Liver (tissue), 9 donors: ENCODE measurements around the gene DUS1L. TPM values are rescaled to one million over a fixed set of nuclear protein-coding genes. Genes with fewer than 3 reads are reported as not detected.

Source experiments
- DNase-seq: peaks from one replicate; pipeline ENCODE4 v3.0.0-alpha.2; 2017; ENCODE audit warnings: low spot score
- H3K27ac ChIP-seq, 2 donors: one replicate each; pipeline ENCODE4 v1.7.0; 2013; ENCODE audit warnings: inconsistent platforms in 2 of 2, low read length in 2 of 2, control low read depth in 1 of 2, low read depth in 1 of 2, mild to moderate bottlenecking in 1 of 2
- H3K27me3 ChIP-seq, 4 donors: one replicate each; pipeline versions ENCODE4 v1.6.1 to v1.7.0; 2013; ENCODE audit warnings: low read length in 3 of 4, inconsistent platforms in 1 of 4, mild to moderate bottlenecking in 1 of 4, moderate library complexity in 1 of 4; ENCODE audit not compliant: control insufficient read depth in 4 of 4, insufficient read depth in 4 of 4
- H3K36me3 ChIP-seq, 4 donors: one replicate each; pipeline versions ENCODE4 v1.6.1 to v1.7.0; 2013; ENCODE audit warnings: low read length in 3 of 4, mild to moderate bottlenecking in 3 of 4, low read depth in 1 of 4, moderate library complexity in 1 of 4; ENCODE audit not compliant: control insufficient read depth in 4 of 4, insufficient read depth in 3 of 4
- H3K4me1 ChIP-seq, 4 donors: one replicate each; pipeline versions ENCODE4 v1.6.1 to v1.7.0; 2013; ENCODE audit warnings: low read length in 3 of 4, mild to moderate bottlenecking in 3 of 4, moderate library complexity in 1 of 4; ENCODE audit not compliant: control insufficient read depth in 4 of 4, insufficient read depth in 4 of 4
- H3K4me3 ChIP-seq, 3 donors: one replicate each; pipeline versions ENCODE4 v1.6.1 to v1.7.0; 2013; ENCODE audit warnings: low read length in 3 of 3, control low read depth in 1 of 3, low read depth in 1 of 3, mild to moderate bottlenecking in 1 of 3
- H3K9ac ChIP-seq, 2 donors: one replicate each; pipeline ENCODE4 v1.7.0; 2013; ENCODE audit warnings: low read length in 2 of 2, mild to moderate bottlenecking in 2 of 2, moderate library complexity in 2 of 2, control low read depth in 1 of 2, low read depth in 1 of 2
- H3K9me3 ChIP-seq, 4 donors: one replicate each; pipeline versions ENCODE4 v1.6.1 to v1.7.0; 2013; ENCODE audit warnings: low read length in 3 of 4; ENCODE audit not compliant: control insufficient read depth in 4 of 4
- EGR1 ChIP-seq, 2 donors: IDR thresholded peaks; 2 replicates each; pipeline ENCODE4 v1.6.1; 2016 to 2018; ENCODE audit warnings: antibody characterized with exemption in 2 of 2, low read depth in 2 of 2
- FOXA1 ChIP-seq: IDR thresholded peaks from 2 replicates; pipeline ENCODE4 v1.6.1; 2016; ENCODE audit warnings: antibody characterized with exemption
- FOXA2 ChIP-seq: IDR thresholded peaks from 2 replicates; pipeline ENCODE4 v1.6.1; 2016; ENCODE audit warnings: antibody characterized with exemption
- GABPA ChIP-seq, 2 donors: IDR thresholded peaks in 1 of 2; conservative IDR thresholded peaks in 1 of 2; 2 replicates each; pipeline ENCODE4 v1.6.1; 2016; ENCODE audit warnings: antibody characterized with exemption in 2 of 2, mild to moderate bottlenecking in 1 of 2, moderate library complexity in 1 of 2
- HNF4A ChIP-seq, 2 donors: conservative IDR thresholded peaks; 2 replicates each; pipeline ENCODE4 v1.6.1; 2016; ENCODE audit warnings: antibody characterized with exemption in 2 of 2, mild to moderate bottlenecking in 2 of 2
- HNF4G ChIP-seq: IDR thresholded peaks from 2 replicates; pipeline ENCODE4 v1.6.1; 2016; ENCODE audit warnings: antibody characterized with exemption
- JUND ChIP-seq, 2 donors: IDR thresholded peaks; 2 replicates each; pipeline ENCODE4 v1.6.1; 2016; ENCODE audit warnings: antibody characterized with exemption in 2 of 2
- NR2F2 ChIP-seq: IDR thresholded peaks from 2 replicates; pipeline ENCODE4 v1.6.1; 2016; ENCODE audit warnings: antibody characterized with exemption
- RAD21 ChIP-seq, 2 donors: IDR thresholded peaks; 2 replicates each; pipeline ENCODE4 v1.6.1; 2016; ENCODE audit warnings: antibody characterized with exemption in 2 of 2, mild to moderate bottlenecking in 2 of 2
- RXRA ChIP-seq, 2 donors: IDR thresholded peaks; 2 replicates each; pipeline ENCODE4 v1.6.1; 2017 to 2018; ENCODE audit warnings: antibody characterized with exemption in 2 of 2, mild to moderate bottlenecking in 1 of 2
- SP1 ChIP-seq: IDR thresholded peaks from 2 replicates; pipeline ENCODE4 v1.6.1; 2018; ENCODE audit warnings: antibody characterized with exemption, mild to moderate bottlenecking
- TAF1 ChIP-seq: conservative IDR thresholded peaks from 2 replicates; pipeline ENCODE4 v1.6.1; 2016; ENCODE audit warnings: antibody characterized with exemption, mild to moderate bottlenecking
- YY1 ChIP-seq: IDR thresholded peaks from 2 replicates; pipeline ENCODE4 v1.6.1; 2016; ENCODE audit warnings: antibody characterized with exemption, mild to moderate bottlenecking
- WGBS: extraction: QIAGEN DNeasy Blood & Tissue Kit; methylation state at CpG from one replicate; pipeline ENCODE4 v1.1.7; 2013; 5-methylcytosine and 5-hydroxymethylcytosine counted together
- polyA plus RNA-seq, 2 donors: library from polyadenylated mRNA; stranded (reverse) in 1 of 2; unstranded in 1 of 2; fragments of 200-250 nt in 1 of 2; fragments of >200 nt in 1 of 2; fragmentation: Nextera tagmentation in 1 of 2; extraction: Ambion mirVana in 1 of 2; gene quantifications; one replicate each; pipeline versions ENCODE4 v1.2.1 to v1.2.3, GENCODE V29; 2013 to 2015
- total RNA-seq, 2 donors: library from RNA; depleted of rRNA; stranded (reverse); fragments of >200 nt; gene quantifications; one replicate each; pipeline ENCODE4 v1.2.3, GENCODE V29; 2014
- TF ChIP-seq, protein P1 (sequence below): fragments of 150-350 bp; IDR thresholded peaks from 2 replicates; pipeline ENCODE4 v1.5.1; 2017; ENCODE audit warnings: improper control_type of control experiment, low read depth, low read length; ENCODE audit not compliant: missing input control
- TF ChIP-seq, protein P2 (sequence below): IDR thresholded peaks from 2 replicates; pipeline ENCODE4 v1.6.1; 2016; ENCODE audit warnings: antibody characterized with exemption
- TF ChIP-seq, protein P3 (sequence below): IDR thresholded peaks from 2 replicates; pipeline ENCODE4 v1.6.1; 2016; ENCODE audit warnings: antibody characterized with exemption
- TF ChIP-seq, protein P4 (sequence below): IDR thresholded peaks from 2 replicates; pipeline ENCODE4 v1.6.1; 2016; ENCODE audit warnings: antibody characterized with exemption
- TF ChIP-seq, protein P5 (sequence below): IDR thresholded peaks from 2 replicates; pipeline ENCODE4 v1.6.1; 2016; ENCODE audit warnings: antibody characterized with exemption, mild to moderate bottlenecking
- donor health status: healthy.
- donor health status: healthy.
- donor health status: healthy.
- donor health status: healthy.
- donor health status: healthy.

Gene DUS1L
- total and polyA plus RNA-seq, 4 donors = 40.6 to 74.7 (median 53.3) TPM

DNA sequence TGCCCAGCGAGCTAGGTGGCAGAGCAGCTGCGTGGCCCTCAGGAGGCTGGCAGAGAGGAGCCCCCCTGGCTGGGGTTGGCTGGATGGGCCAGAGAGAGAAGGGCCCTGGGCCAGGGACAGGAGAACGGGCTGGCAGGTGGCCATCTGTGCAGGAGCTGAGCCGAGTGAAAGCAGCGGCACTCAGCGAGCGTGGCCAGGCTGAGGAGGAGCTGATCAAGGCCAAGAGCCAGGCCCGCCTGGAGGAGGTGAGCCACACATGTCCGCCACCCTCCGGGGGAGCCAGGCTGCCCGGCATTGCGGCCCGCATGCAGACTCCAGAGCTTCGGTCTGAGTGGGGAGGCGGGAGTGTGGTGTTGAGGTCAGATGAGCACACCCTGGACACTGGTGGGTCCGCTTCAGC, 36.2 kb downstream of the DUS1L start:
- no peak overlapping the region for H3K4me3 ChIP-seq
- H3K27ac ChIP-seq = no peak overlapping the region
- no peaks in the 10 kb centered on the region for H3K27me3 ChIP-seq
- H3K9me3 ChIP-seq = no peaks in the 10 kb centered on the region
- peaks cover 12 to 58% (median 35%) of the 10 kb centered on the region in 4 donors for H3K4me1 ChIP-seq
- DNase-seq = no peak
- no peaks in the 10 kb centered on the region for H3K36me3 ChIP-seq
- WGBS = 69% methylated on average over 16 of the region's 16 CpGs
- H3K9ac ChIP-seq = no peak overlapping the region
- no peak for TF ChIP-seq FOXA2
- TF ChIP-seq RXRA (IDR thresholded peaks at IDR 0.05) = no peak
- TF ChIP-seq, protein P1, sequence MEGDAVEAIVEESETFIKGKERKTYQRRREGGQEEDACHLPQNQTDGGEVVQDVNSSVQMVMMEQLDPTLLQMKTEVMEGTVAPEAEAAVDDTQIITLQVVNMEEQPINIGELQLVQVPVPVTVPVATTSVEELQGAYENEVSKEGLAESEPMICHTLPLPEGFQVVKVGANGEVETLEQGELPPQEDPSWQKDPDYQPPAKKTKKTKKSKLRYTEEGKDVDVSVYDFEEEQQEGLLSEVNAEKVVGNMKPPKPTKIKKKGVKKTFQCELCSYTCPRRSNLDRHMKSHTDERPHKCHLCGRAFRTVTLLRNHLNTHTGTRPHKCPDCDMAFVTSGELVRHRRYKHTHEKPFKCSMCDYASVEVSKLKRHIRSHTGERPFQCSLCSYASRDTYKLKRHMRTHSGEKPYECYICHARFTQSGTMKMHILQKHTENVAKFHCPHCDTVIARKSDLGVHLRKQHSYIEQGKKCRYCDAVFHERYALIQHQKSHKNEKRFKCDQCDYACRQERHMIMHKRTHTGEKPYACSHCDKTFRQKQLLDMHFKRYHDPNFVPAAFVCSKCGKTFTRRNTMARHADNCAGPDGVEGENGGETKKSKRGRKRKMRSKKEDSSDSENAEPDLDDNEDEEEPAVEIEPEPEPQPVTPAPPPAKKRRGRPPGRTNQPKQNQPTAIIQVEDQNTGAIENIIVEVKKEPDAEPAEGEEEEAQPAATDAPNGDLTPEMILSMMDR = no peak
- no peak for TF ChIP-seq RAD21 (IDR thresholded peaks at IDR 0.05)
- TF ChIP-seq, protein P2, sequence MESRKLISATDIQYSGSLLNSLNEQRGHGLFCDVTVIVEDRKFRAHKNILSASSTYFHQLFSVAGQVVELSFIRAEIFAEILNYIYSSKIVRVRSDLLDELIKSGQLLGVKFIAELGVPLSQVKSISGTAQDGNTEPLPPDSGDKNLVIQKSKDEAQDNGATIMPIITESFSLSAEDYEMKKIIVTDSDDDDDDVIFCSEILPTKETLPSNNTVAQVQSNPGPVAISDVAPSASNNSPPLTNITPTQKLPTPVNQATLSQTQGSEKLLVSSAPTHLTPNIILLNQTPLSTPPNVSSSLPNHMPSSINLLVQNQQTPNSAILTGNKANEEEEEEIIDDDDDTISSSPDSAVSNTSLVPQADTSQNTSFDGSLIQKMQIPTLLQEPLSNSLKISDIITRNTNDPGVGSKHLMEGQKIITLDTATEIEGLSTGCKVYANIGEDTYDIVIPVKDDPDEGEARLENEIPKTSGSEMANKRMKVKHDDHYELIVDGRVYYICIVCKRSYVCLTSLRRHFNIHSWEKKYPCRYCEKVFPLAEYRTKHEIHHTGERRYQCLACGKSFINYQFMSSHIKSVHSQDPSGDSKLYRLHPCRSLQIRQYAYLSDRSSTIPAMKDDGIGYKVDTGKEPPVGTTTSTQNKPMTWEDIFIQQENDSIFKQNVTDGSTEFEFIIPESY = no peak
- no peak for TF ChIP-seq FOXA1
- TF ChIP-seq YY1 = no peak
- TF ChIP-seq SP1 = no peak
- no peak for TF ChIP-seq EGR1 (IDR thresholded peaks at IDR 0.05; ENCODE audit: low read depth in 2 of 2)
- no peak for TF ChIP-seq GABPA (IDR thresholded peaks at IDR 0.05 in 1 of 2, conservative IDR thresholded peaks at IDR 0.05 in 1 of 2)
- TF ChIP-seq, protein P3, sequence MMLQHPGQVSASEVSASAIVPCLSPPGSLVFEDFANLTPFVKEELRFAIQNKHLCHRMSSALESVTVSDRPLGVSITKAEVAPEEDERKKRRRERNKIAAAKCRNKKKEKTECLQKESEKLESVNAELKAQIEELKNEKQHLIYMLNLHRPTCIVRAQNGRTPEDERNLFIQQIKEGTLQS = no peak
- TF ChIP-seq, protein P4, sequence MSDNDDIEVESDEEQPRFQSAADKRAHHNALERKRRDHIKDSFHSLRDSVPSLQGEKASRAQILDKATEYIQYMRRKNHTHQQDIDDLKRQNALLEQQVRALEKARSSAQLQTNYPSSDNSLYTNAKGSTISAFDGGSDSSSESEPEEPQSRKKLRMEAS = no peak
- no peak for TF ChIP-seq NR2F2
- TF ChIP-seq TAF1 = no peak
- no peak for TF ChIP-seq HNF4A (conservative IDR thresholded peaks at IDR 0.05)
- TF ChIP-seq JUND (IDR thresholded peaks at IDR 0.05) = no peak
- no peak for TF ChIP-seq HNF4G
- TF ChIP-seq, protein P5, sequence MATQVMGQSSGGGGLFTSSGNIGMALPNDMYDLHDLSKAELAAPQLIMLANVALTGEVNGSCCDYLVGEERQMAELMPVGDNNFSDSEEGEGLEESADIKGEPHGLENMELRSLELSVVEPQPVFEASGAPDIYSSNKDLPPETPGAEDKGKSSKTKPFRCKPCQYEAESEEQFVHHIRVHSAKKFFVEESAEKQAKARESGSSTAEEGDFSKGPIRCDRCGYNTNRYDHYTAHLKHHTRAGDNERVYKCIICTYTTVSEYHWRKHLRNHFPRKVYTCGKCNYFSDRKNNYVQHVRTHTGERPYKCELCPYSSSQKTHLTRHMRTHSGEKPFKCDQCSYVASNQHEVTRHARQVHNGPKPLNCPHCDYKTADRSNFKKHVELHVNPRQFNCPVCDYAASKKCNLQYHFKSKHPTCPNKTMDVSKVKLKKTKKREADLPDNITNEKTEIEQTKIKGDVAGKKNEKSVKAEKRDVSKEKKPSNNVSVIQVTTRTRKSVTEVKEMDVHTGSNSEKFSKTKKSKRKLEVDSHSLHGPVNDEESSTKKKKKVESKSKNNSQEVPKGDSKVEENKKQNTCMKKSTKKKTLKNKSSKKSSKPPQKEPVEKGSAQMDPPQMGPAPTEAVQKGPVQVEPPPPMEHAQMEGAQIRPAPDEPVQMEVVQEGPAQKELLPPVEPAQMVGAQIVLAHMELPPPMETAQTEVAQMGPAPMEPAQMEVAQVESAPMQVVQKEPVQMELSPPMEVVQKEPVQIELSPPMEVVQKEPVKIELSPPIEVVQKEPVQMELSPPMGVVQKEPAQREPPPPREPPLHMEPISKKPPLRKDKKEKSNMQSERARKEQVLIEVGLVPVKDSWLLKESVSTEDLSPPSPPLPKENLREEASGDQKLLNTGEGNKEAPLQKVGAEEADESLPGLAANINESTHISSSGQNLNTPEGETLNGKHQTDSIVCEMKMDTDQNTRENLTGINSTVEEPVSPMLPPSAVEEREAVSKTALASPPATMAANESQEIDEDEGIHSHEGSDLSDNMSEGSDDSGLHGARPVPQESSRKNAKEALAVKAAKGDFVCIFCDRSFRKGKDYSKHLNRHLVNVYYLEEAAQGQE = no peak
